Peyer's patch (tissue), 4 donors: ENCODE data around the gene FLCN.

Source experiments
- POLR2A ChIP-seq, 2 donors: fragments of 450-650 bp; IDR thresholded peaks; one replicate each; pipeline ENCODE4 v1.5.1; 2017; ENCODE audit warnings: antibody characterized with exemption in 2 of 2, mild to moderate bottlenecking in 2 of 2, moderate library complexity in 2 of 2
- TF ChIP-seq, protein P1 (sequence below), 6 experiments: fragments of 450-650 bp in 4 of 6; fragments of 200-600 bp in 2 of 6; sonication (generic) in 1 of 6; IDR thresholded peaks; one replicate each; pipeline ENCODE4 v1.5.1; 2017 to 2019; ENCODE audit warnings: antibody characterized with exemption in 6 of 6, mild to moderate bottlenecking in 3 of 6, moderate library complexity in 1 of 6

DNA sequence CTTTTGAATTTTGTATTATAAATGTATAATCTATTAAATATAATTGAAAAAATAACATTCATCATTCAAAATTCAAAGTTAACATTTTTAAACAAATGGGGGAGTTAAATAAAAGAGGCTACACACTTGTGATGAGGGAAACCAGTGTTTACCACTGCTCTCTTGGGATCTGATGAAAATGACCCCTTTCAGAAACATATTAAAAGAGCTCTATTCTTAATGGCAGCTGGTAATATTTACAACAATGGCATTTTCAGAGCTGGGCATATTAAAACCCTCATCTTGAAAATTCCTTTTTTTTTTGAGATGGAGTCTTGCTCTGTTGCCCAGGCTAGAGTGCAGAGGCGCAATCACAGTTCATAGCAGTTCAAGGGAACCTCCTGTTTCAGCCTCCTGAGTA, 19.3 kb upstream of the FLCN start:
- TF ChIP-seq POLR2A (IDR thresholded peaks at IDR 0.05) = no peak
- TF ChIP-seq, protein P1, sequence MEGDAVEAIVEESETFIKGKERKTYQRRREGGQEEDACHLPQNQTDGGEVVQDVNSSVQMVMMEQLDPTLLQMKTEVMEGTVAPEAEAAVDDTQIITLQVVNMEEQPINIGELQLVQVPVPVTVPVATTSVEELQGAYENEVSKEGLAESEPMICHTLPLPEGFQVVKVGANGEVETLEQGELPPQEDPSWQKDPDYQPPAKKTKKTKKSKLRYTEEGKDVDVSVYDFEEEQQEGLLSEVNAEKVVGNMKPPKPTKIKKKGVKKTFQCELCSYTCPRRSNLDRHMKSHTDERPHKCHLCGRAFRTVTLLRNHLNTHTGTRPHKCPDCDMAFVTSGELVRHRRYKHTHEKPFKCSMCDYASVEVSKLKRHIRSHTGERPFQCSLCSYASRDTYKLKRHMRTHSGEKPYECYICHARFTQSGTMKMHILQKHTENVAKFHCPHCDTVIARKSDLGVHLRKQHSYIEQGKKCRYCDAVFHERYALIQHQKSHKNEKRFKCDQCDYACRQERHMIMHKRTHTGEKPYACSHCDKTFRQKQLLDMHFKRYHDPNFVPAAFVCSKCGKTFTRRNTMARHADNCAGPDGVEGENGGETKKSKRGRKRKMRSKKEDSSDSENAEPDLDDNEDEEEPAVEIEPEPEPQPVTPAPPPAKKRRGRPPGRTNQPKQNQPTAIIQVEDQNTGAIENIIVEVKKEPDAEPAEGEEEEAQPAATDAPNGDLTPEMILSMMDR (IDR thresholded peaks at IDR 0.05) = no peak
